Esophagus mucosa (tissue), 1 donor: ENCODE results near the gene C11orf87. TPM values are rescaled to one million over a fixed set of nuclear protein-coding genes. Genes with fewer than 3 reads are reported as not detected.

Experiments used
- ATAC-seq: fragments of 200-7000 bp; cut with Tn5 transposase; one replicate; pipeline ENCODE4 v1.9.1; 2020
- total RNA-seq: library from RNA; stranded (reverse); gene quantifications from one replicate; pipeline ENCODE4 v1.2.4, GENCODE V29; 2023
- donor health status: DM: yes; HTN: yes; CAD: no.

C11orf87 gene
- total RNA-seq, 1 donor from 2014 or later: 0.12 TPM

DNA sequence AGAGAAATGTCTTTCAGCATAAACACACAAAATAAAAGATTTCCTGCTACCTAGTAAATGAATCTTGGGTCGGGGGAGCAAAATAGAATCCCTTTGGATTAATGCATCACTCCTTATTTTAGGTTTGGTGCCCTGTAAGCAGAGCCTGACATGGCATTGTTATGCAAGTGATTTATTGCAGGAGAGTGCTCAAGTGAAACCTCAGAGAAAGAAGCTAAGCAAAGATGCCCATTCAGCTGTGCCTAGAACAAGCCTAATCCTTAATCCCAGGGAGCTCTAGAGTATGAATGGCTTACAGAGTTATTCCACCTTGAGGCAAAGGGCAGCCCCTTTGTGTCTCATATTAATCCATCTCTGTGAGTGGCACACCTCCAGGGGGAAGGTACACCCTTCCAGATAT lies 21.1 kb downstream of the C11orf87 start:
- no peak for ATAC-seq

DNA sequence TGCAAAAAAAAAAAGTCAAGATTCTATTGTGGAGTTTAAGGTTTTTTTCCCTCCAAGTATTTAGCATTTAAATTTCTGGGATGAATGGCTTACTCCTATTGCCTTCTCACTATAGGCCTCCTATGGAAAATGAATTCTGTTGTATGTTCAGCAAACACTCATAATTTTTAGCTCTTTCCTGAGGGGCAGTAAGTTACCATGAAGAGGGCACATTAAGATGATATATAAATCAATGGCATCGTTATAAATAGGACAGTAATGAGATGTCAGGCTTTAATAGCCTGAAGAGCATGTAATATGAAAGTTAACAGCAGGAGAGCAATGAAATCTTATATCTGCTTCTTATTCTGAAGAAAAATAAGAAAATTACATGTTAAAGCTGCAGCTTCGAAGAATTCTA lies 32.9 kb downstream of the C11orf87 start:
- no peak for ATAC-seq
